ENCODE measurements around the gene SPRED3. TPM values are rescaled to one million over a fixed set of nuclear protein-coding genes. Genes with fewer than 3 reads are reported as not detected.

Gene SPRED3
- total and polyA plus RNA-seq, 2 donors, result under 0.01 to 0.27 TPM

DNA sequence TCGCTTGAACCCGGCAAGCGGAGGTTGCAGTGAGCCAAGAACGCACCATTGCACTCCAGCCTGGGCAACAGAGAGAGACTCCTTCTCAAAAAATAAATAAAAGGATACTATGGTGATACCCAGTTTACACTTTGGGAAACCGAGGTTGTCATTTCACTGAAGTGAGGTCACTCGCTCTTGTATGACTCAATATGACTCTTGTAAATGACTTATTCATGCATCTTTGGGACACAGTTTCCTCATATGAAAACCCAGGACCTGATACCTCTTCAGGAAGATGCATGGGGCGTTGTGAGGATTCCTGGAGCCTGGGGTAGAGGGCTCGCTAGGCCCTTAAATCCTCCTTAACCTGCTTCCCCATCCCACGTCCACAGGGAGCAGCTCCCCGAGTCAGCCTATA is 9.6 kb upstream of the SPRED3 start:
- 98% methylated on average over 10 of the region's 10 CpGs for WGBS
- Histone ChIP-seq H3K36me3 (ENCODE audit: control insufficient read depth in 2 of 2, insufficient read depth in 2 of 2, low read length in 1 of 2) (peaks cover 42 to 49% of the 10 kb centered on the region in 2 donors), H3K4me3 (ENCODE audit: low read length in 2 of 2) (no peak overlapping the region), H3K4me1 (ENCODE audit: control insufficient read depth in 2 of 2, insufficient read depth in 2 of 2, low read length in 2 of 2) (peaks cover 9 to 19% of the 10 kb centered on the region in 2 donors), H3K27ac (ENCODE audit: low read depth in 1 of 2, low read length in 1 of 2) (no peak overlapping the region), H3K27me3 (ENCODE audit: control insufficient read depth in 2 of 2, insufficient read depth in 1 of 2, low read length in 1 of 2) (no peaks in the 10 kb centered on the region), H3K9me3 (ENCODE audit: control insufficient read depth in 2 of 2, insufficient read depth in 1 of 2, low read length in 1 of 2) (no peaks in the 10 kb centered on the region)
- DNase-seq (ENCODE audit: low read depth in 6 of 9, low spot score in 9 of 9), result no peak

- Histone ChIP-seq H3K9me3 (ENCODE audit: control insufficient read depth in 2 of 2, insufficient read depth in 1 of 2, low read length in 1 of 2) (no peaks in the 10 kb centered on the region), H3K4me3 (ENCODE audit: low read length in 2 of 2) (no peak overlapping the region), H3K36me3 (ENCODE audit: control insufficient read depth in 2 of 2, insufficient read depth in 2 of 2, low read length in 1 of 2) (peaks cover 50 to 57% of the 10 kb centered on the region in 2 donors), H3K27ac (ENCODE audit: low read depth in 1 of 2, low read length in 1 of 2) (no peak overlapping the region), H3K4me1 (ENCODE audit: control insufficient read depth in 2 of 2, insufficient read depth in 2 of 2, low read length in 2 of 2) (peaks cover 2 to 8% of the 10 kb centered on the region in 2 donors), H3K27me3 (ENCODE audit: control insufficient read depth in 2 of 2, insufficient read depth in 1 of 2, low read length in 1 of 2) (peaks cover 11 to 21% of the 10 kb centered on the region in 2 donors)
- WGBS, result 98% methylated on average over 9 of the region's 9 CpGs
- DNase-seq (ENCODE audit: low read depth in 6 of 9, low spot score in 9 of 9), result no peak
These were observed 7.4 kb upstream of the SPRED3 start for GRCh38 chr19:38381138-38381537.

DNA sequence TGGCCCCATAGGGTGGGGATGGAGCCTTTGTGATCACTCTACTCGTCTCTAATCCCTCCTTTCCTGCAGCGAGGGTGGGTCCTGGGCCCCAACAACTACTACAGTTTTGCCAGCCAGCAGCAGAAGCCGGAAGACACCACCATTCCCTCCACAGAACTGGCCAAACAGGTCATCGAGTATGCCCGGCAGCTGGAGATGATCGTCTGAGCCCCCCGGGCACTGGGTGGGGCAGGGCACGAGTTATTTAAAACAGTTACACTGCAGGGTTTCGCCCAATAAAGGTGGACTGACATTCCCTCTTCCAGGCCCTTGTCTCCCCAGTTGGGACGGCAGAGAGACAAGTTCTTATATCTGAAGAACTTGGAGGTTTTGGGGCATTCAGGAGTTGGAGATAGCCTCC is 5.3 kb upstream of the SPRED3 start:
- H3K27ac ChIP-seq (ENCODE audit: low read depth in 1 of 2, low read length in 1 of 2), result no peak overlapping the region
- H3K4me1 ChIP-seq (ENCODE audit: control insufficient read depth in 2 of 2, insufficient read depth in 2 of 2, low read length in 2 of 2), result peaks cover 17 to 23% of the 10 kb centered on the region in 2 donors
- no peak overlapping the region for H3K4me3 ChIP-seq (ENCODE audit: low read length in 2 of 2)
- no peaks in the 10 kb centered on the region for H3K9me3 ChIP-seq (ENCODE audit: control insufficient read depth in 2 of 2, insufficient read depth in 1 of 2, low read length in 1 of 2)
- peaks cover 42 to 54% of the 10 kb centered on the region in 2 donors for H3K36me3 ChIP-seq (ENCODE audit: control insufficient read depth in 2 of 2, insufficient read depth in 2 of 2, low read length in 1 of 2)
- 98% methylated on average over 10 of the region's 10 CpGs for WGBS
- no peak for DNase-seq (ENCODE audit: low read depth in 6 of 9, low spot score in 9 of 9)
- H3K27me3 ChIP-seq (ENCODE audit: control insufficient read depth in 2 of 2, insufficient read depth in 1 of 2, low read length in 1 of 2), result peaks cover 30 to 42% of the 10 kb centered on the region in 2 donors

DNA sequence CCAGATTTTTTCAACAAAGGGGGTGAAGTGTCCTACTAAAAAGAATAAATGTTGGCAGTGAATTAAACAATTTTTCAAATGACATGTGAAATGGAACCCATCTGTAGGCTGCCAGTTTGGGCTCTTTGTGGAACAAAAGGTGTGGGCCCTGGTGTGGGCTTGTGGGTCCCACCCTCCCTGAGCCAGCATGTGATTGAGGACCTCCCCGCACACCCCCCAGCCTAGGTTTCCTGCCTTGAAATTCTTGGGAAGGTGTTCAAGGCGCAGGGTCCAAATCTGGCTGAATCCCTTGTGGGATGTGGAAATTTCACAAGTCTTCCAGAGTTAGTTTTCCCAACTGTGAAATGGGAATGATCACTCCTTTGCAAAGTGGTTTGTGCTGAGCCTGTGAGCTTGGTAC is 4.8 kb upstream of the SPRED3 start:
- H3K27me3 ChIP-seq (ENCODE audit: control insufficient read depth in 2 of 2, insufficient read depth in 1 of 2, low read length in 1 of 2), result peaks cover 36 to 47% of the 10 kb centered on the region in 2 donors
- H3K4me1 ChIP-seq (ENCODE audit: control insufficient read depth in 2 of 2, insufficient read depth in 2 of 2, low read length in 2 of 2), result peaks cover 18 to 26% of the 10 kb centered on the region in 2 donors
- no peak overlapping the region for H3K4me3 ChIP-seq (ENCODE audit: low read length in 2 of 2)
- H3K27ac ChIP-seq (ENCODE audit: low read depth in 1 of 2, low read length in 1 of 2), result no peak overlapping the region
- no peaks in the 10 kb centered on the region for H3K9me3 ChIP-seq (ENCODE audit: control insufficient read depth in 2 of 2, insufficient read depth in 1 of 2, low read length in 1 of 2)
- peaks cover 42 to 54% of the 10 kb centered on the region in 2 donors for H3K36me3 ChIP-seq (ENCODE audit: control insufficient read depth in 2 of 2, insufficient read depth in 2 of 2, low read length in 1 of 2)
- DNase-seq (ENCODE audit: low read depth in 6 of 9, low spot score in 9 of 9), result no peak
- 98% methylated on average over 2 of the region's 2 CpGs for WGBS

GRCh38 chr19:38384209-38385027 is 4.1 kb upstream of the SPRED3 start:
- Histone ChIP-seq H3K36me3 (ENCODE audit: control insufficient read depth in 2 of 2, insufficient read depth in 2 of 2, low read length in 1 of 2) (peaks cover 37 to 48% of the 10 kb centered on the region in 2 donors), H3K27ac (ENCODE audit: low read depth in 1 of 2, low read length in 1 of 2) (no peak overlapping the region), H3K4me3 (ENCODE audit: low read length in 2 of 2) (no peak overlapping the region), H3K4me1 (ENCODE audit: control insufficient read depth in 2 of 2, insufficient read depth in 2 of 2, low read length in 2 of 2) (peaks cover 18 to 31% of the 10 kb centered on the region in 2 donors), H3K9me3 (ENCODE audit: control insufficient read depth in 2 of 2, insufficient read depth in 1 of 2, low read length in 1 of 2) (peaks cover 0 to 3% of the 10 kb centered on the region in 2 donors), H3K27me3 (ENCODE audit: control insufficient read depth in 2 of 2, insufficient read depth in 1 of 2, low read length in 1 of 2) (peaks cover 41 to 54% of the 10 kb centered on the region in 2 donors)
- no peak for DNase-seq (ENCODE audit: low read depth in 6 of 9, low spot score in 9 of 9)
- 99% methylated on average over 10 of the region's 10 CpGs for WGBS

GRCh38 chr19:38385057-38385803 is 3.3 kb upstream of the SPRED3 start:
- WGBS, result 93% methylated on average over 40 of the region's 40 CpGs
- H3K36me3 ChIP-seq (ENCODE audit: control insufficient read depth in 2 of 2, insufficient read depth in 2 of 2, low read length in 1 of 2), result peaks cover 35 to 43% of the 10 kb centered on the region in 2 donors
- H3K27me3 ChIP-seq (ENCODE audit: control insufficient read depth in 2 of 2, insufficient read depth in 1 of 2, low read length in 1 of 2), result peaks cover 49 to 62% of the 10 kb centered on the region in 2 donors
- no peak for DNase-seq (ENCODE audit: low read depth in 6 of 9, low spot score in 9 of 9)
- no peak overlapping the region for H3K27ac ChIP-seq (ENCODE audit: low read depth in 1 of 2, low read length in 1 of 2)
- H3K4me3 ChIP-seq (ENCODE audit: low read length in 2 of 2), result no peak overlapping the region
- peaks cover 0 to 3% of the 10 kb centered on the region in 2 donors for H3K9me3 ChIP-seq (ENCODE audit: control insufficient read depth in 2 of 2, insufficient read depth in 1 of 2, low read length in 1 of 2)
- peaks cover 18 to 31% of the 10 kb centered on the region in 2 donors for H3K4me1 ChIP-seq (ENCODE audit: control insufficient read depth in 2 of 2, insufficient read depth in 2 of 2, low read length in 2 of 2)

- WGBS, result 56% methylated on average over 40 of the region's 40 CpGs
- Histone ChIP-seq H3K27ac (ENCODE audit: low read depth in 1 of 2, low read length in 1 of 2) (no peak overlapping the region), H3K4me1 (ENCODE audit: control insufficient read depth in 2 of 2, insufficient read depth in 2 of 2, low read length in 2 of 2) (peaks cover 18 to 31% of the 10 kb centered on the region in 2 donors), H3K36me3 (ENCODE audit: control insufficient read depth in 2 of 2, insufficient read depth in 2 of 2, low read length in 1 of 2) (peaks cover 33 to 37% of the 10 kb centered on the region in 2 donors), H3K9me3 (ENCODE audit: control insufficient read depth in 2 of 2, insufficient read depth in 1 of 2, low read length in 1 of 2) (peaks cover 0 to 3% of the 10 kb centered on the region in 2 donors), H3K4me3 (ENCODE audit: low read length in 2 of 2) (no peak overlapping the region), H3K27me3 (ENCODE audit: control insufficient read depth in 2 of 2, insufficient read depth in 1 of 2, low read length in 1 of 2) (peaks cover 54 to 68% of the 10 kb centered on the region in 2 donors)
- DNase-seq (ENCODE audit: low read depth in 6 of 9, low spot score in 9 of 9), result peak in 1 of 9 donors; percentile 18
These were observed 2.7 kb upstream of the SPRED3 start for GRCh38 chr19:38385804-38386257.

- Histone ChIP-seq H3K4me1 (ENCODE audit: control insufficient read depth in 2 of 2, insufficient read depth in 2 of 2, low read length in 2 of 2) (peaks cover 18 to 31% of the 10 kb centered on the region in 2 donors), H3K27me3 (ENCODE audit: control insufficient read depth in 2 of 2, insufficient read depth in 1 of 2, low read length in 1 of 2) (peaks cover 55 to 74% of the 10 kb centered on the region in 2 donors), H3K9me3 (ENCODE audit: control insufficient read depth in 2 of 2, insufficient read depth in 1 of 2, low read length in 1 of 2) (peaks cover 0 to 3% of the 10 kb centered on the region in 2 donors), H3K36me3 (ENCODE audit: control insufficient read depth in 2 of 2, insufficient read depth in 2 of 2, low read length in 1 of 2) (peaks cover 27 to 31% of the 10 kb centered on the region in 2 donors), H3K4me3 (ENCODE audit: low read length in 2 of 2) (peak overlapping the region in 1 of 2 donors; percentile 5), H3K27ac (ENCODE audit: low read depth in 1 of 2, low read length in 1 of 2) (no peak overlapping the region)
- no peak for DNase-seq (ENCODE audit: low read depth in 6 of 9, low spot score in 9 of 9)
- 48% methylated on average over 61 of the region's 61 CpGs for WGBS
These were observed 2.1 kb upstream of the SPRED3 start for GRCh38 chr19:38386300-38386970.
